GM20431 (cell line): ENCODE data around the gene ACSM6.

Experiments used
- in situ Hi-C: fragments of 300-500 bp; cut with MseI, MboI; formaldehyde crosslinking; loops from one replicate; pipeline ENCODE4 v1.15.0; 2020; ENCODE audit warnings: low sequenced_read_pairs; ENCODE audit not compliant: unreplicated experiment

Gene ACSM6

GRCh38 chr10:95263864-95264226 is 69.8 kb downstream of the ACSM6 start:
- in situ Hi-C loops, result no loop called here

GRCh38 chr10:95264227-95265051 is 70.4 kb downstream of the ACSM6 start:
- in situ Hi-C loops, result no loop called here

GRCh38 chr10:95265572-95265971 is 71.5 kb downstream of the ACSM6 start:
- in situ Hi-C loops, result no loop called here

GRCh38 chr10:95266674-95267095 is 72.6 kb downstream of the ACSM6 start:
- in situ Hi-C loops, result no loop called here

- in situ Hi-C loops, result no loop called here
Measured at GRCh38 chr10:95267251-95267650, 73.2 kb downstream of the ACSM6 start.

GRCh38 chr10:95268438-95268837 is 74.4 kb downstream of the ACSM6 start:
- in situ Hi-C loops, result no loop called here

GRCh38 chr10:95273393-95274312 is 79.6 kb downstream of the ACSM6 start:
- in situ Hi-C loops, result no loop called here

GRCh38 chr10:95275726-95276366 is 81.8 kb downstream of the ACSM6 start:
- in situ Hi-C loops, result no loop called here

- in situ Hi-C loops, result no loop called here
Measured at GRCh38 chr10:95276367-95277200, 82.5 kb downstream of the ACSM6 start.

- in situ Hi-C loops, result no loop called here
Measured at GRCh38 chr10:95277201-95277570, 83.1 kb downstream of the ACSM6 start.

- in situ Hi-C loops, result no loop called here
Measured at GRCh38 chr10:95277614-95278013, 83.6 kb downstream of the ACSM6 start.
